C4-2B (cell line): ENCODE results near the gene NEK11.

Source experiments
- CTCF ChIP-seq: fragments of 450-650 bp; conservative IDR thresholded peaks from 2 replicates; pipeline ENCODE4 v1.5.1; 2017; ENCODE audit warnings: mild to moderate bottlenecking
- ZFX ChIP-seq: fragments of 450-650 bp; IDR thresholded peaks from 2 replicates; pipeline ENCODE4 v1.6.1; 2017

GRCh38 chr3:131091768-131092167, 65.1 kb downstream of the NEK11 start:
- TF ChIP-seq CTCF (no peak), ZFX (no peak)
